Ovary (tissue), 9 donors: ENCODE data around the gene EFNA3. TPM values are rescaled to one million over a fixed set of nuclear protein-coding genes. Genes with fewer than 3 reads are reported as not detected.

Experiments
- DNase-seq, 5 donors: peaks; one replicate each; pipeline ENCODE4 v3.0.0-alpha.2; 2019 to 2020
- H3K27ac ChIP-seq, 2 donors: fragments of 200-600 bp; one replicate each; pipeline versions ENCODE4 v1.5.1 to v1.8.0; 2019 to 2022
- H3K27me3 ChIP-seq: fragments of 200-600 bp; one replicate; pipeline ENCODE4 v1.8.0; 2022
- H3K36me3 ChIP-seq: fragments of 200-600 bp; sonication (generic); one replicate; pipeline ENCODE4 v1.5.1; 2019
- H3K4me1 ChIP-seq: one replicate; pipeline ENCODE4 v1.8.1; 2013; ENCODE audit warnings: mild to moderate bottlenecking, moderate library complexity; ENCODE audit not compliant: insufficient read depth
- H3K4me3 ChIP-seq: fragments of 200-600 bp; sonication (generic); one replicate; pipeline ENCODE4 v1.5.1; 2017
- H3K9me3 ChIP-seq, 2 donors: fragments of 200-600 bp in 1 of 2; sonication (generic) in 1 of 2; one replicate each; pipeline versions ENCODE4 v1.5.1 to v1.8.1; 2013 to 2019; ENCODE audit warnings: mild to moderate bottlenecking in 1 of 2, moderate library complexity in 1 of 2
- EP300 ChIP-seq: sonication (generic); formaldehyde crosslinking; IDR thresholded peaks from one replicate; pipeline ENCODE4 v1.6.1; 2017; ENCODE audit warnings: antibody characterized with exemption
- POLR2A ChIP-seq: fragments of 450-650 bp; IDR thresholded peaks from one replicate; pipeline ENCODE4 v1.6.1; 2017; ENCODE audit warnings: antibody characterized with exemption, mild to moderate bottlenecking, moderate library complexity
- WGBS, 3 donors: extraction: QIAGEN DNeasy Blood & Tissue Kit in 1 of 3; methylation state at CpG; one replicate each; pipeline versions ENCODE4 v1.1.5 to v1.1.7; 2013 to 2017; 5-methylcytosine and 5-hydroxymethylcytosine counted together
- intact Hi-C, 4 donors: fragments of 100-400 bp; cut with DNase I; formaldehyde crosslinking; loops; one replicate each; pipeline versions ENCODE4 v1.11.0 to v1.15.1; 2022 to 2023
- polyA plus RNA-seq, 2 donors: library from polyadenylated mRNA; stranded (reverse); fragments of 200-250 nt in 1 of 2; fragments of 350-450 nt in 1 of 2; fragmentation: Illumina TruSeq in 1 of 2; extraction: RNeasy Lipid Tissue Mini Kit (QIAGEN cat#74804) in 1 of 2; gene quantifications; one replicate each; pipeline ENCODE4 v1.2.3, GENCODE V29; 2013 to 2014
- total RNA-seq, 7 donors: library from RNA; depleted of rRNA in 2 of 7; stranded (reverse); fragments of >200 nt in 2 of 7; fragmentation: NEBNext Ultra II Directional in 3 of 7; extraction: Animal tissue kit (Norgen Biotek cat#: 25700) in 3 of 7; gene quantifications; one replicate each; pipeline versions ENCODE4 v1.1.0 to v1.2.4, GENCODE V29; 2016 to 2023
- TF ChIP-seq, protein P1 (sequence below), 3 donors: fragments of 450-650 bp in 2 of 3; fragments of 200-600 bp in 1 of 3; IDR thresholded peaks; one replicate each; pipeline versions ENCODE4 v1.5.1 to v1.8.0; 2016 to 2022; ENCODE audit warnings: antibody characterized with exemption in 3 of 3, mild to moderate bottlenecking in 1 of 3
- donor health status: DM: no; HTN: no; CAD: no; lungs with moderate emphysema.
- donor health status: DM: no; HTN: no; CAD: no.
- donor health status: Bipolar disorder and iron deficiency.
- donor health status: DM: yes; HTN: yes; CAD: no.
- donor health status: DM: no; HTN: no; CAD: no.
- donor health status: DM: yes; HTN: yes; CAD: no.

Gene EFNA3
- total and polyA plus RNA-seq, 9 donors: 1.3 to 3.7 (median 2.1) TPM

DNA sequence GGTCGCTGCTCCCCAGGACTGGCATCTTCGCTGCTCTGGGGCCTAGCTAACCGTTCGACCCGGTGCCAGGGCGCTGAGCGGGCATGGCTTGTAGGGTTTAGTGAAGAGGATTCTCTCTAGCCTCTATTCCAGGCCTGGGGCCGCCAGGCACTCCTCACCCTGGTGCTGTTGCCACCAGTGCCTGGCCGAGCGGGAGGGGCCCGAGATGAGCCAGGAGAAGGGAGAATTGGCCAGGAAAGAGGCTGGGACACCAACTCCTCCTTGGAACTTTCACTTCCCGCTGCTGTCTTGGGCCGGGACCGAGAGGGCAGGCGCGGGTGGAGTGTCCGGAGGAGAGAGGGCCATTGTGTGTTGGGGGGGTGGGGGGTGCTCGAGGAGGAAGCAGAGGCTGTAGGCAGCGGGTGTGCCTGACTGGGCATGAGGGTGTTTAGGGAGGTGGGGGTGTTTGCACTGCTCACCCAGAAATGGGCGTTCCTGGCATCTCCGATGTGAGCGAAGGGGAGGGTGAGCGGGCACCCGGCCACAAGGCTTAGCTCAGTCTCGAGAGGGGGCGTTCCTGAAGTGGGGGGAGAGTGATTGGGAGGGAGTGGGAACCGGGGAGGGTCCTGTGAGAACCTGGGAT lies 26.7 kb upstream of the EFNA3 start:
- WGBS, 3 donors: 1% methylated on average over 23 to 27 of the region's 27 CpGs
- Histone ChIP-seq H3K27me3 (no peaks in the 10 kb centered on the region), H3K4me3 (peak overlapping the region; percentile 82), H3K9me3 (no peaks in the 10 kb centered on the region), H3K4me1 (peaks cover 6% of the 10 kb centered on the region), H3K27ac (peak overlapping the region in 1 of 2 donors; percentile 81), H3K36me3 (no peaks in the 10 kb centered on the region)
- intact Hi-C loops: loop anchor here in 3 of 4 donors (5.0 to 10.0 kb wide), 4 partner anchors 35 to 487 kb away; partner anchors contain the start of genes CHRNB2 (in 1 of the 3), CKS1B (in 1 of the 3) and SHC1 (in 1 of the 3)
- peak; percentile 51 to 68 (median 65) for DNase-seq
- TF ChIP-seq, protein P1, sequence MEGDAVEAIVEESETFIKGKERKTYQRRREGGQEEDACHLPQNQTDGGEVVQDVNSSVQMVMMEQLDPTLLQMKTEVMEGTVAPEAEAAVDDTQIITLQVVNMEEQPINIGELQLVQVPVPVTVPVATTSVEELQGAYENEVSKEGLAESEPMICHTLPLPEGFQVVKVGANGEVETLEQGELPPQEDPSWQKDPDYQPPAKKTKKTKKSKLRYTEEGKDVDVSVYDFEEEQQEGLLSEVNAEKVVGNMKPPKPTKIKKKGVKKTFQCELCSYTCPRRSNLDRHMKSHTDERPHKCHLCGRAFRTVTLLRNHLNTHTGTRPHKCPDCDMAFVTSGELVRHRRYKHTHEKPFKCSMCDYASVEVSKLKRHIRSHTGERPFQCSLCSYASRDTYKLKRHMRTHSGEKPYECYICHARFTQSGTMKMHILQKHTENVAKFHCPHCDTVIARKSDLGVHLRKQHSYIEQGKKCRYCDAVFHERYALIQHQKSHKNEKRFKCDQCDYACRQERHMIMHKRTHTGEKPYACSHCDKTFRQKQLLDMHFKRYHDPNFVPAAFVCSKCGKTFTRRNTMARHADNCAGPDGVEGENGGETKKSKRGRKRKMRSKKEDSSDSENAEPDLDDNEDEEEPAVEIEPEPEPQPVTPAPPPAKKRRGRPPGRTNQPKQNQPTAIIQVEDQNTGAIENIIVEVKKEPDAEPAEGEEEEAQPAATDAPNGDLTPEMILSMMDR (IDR thresholded peaks at IDR 0.05): no peak
- TF ChIP-seq EP300 (no peak), POLR2A (no peak)

DNA sequence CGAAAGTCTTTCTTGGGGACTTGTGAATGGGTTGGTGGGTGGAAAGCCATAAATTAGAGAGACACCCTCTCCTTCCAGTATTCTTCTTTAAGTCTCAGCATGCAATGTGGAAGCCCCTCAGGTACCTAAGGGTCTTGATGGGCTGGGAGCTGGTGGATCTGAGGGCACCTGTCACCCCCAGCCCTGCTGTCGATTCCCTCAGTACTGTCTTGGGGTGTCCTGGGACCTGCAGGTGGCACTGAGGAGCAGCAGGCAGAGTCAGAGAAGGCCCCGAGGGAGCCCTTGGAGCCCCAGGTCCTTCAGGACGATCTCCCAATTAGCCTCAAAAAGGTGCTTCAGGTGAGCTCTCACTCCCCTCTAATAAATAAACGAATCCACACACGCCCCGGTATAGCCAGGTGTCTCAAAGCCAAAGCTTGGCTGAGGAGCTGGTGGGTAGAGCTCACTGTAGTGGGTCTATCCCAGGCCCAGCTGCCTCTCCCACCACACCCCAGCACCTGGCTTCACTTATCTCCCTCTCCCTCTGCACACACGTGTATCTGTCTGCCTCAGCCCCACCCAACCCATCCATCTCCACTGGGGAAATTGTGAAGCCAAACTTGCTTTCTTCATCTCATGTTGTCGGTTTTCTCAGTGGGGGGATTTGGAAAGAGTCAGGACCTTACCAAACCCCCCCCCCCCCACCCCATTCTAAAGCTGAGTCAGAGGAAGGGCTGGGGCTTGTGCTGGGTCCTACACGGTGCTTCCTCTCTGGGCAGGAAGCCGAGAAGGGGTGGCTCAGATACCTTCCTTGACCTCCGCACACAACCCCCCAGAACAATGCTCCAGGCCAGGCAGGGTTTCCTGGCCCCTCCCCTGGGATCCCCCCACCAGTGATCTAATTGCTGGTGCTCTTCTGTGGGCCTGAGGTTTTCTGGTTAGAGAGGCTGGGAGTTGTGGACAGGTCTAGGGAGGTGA lies 25.9 kb upstream of the EFNA3 start:
- H3K27me3 ChIP-seq: no peaks in the 10 kb centered on the region

DNA sequence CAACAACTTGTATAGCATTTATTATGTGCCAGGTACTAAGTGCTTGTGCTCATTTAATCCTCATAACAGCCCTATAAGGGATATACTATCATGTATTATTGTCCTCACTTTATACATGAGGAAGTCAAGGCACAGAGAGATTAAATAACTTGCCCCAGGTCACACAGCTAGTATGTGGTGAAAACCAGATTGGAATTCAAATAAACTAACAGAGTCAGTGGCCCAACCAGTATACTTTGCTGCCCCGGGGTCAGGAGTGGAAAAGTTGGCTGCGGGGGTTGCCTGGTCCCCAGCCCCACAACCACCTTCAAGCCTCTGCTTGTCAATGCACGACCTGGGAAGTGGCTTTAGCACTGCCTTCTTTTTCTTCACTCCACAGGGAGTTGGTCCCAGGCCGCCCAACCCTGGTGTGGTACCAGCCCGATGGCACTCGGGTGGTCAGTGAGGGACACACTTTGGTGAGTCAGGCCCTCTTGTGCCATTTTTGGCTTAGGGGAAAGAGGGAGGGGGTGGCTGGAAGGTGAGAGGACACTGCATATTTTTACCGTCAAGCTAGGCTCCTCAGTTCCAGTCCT lies 25.0 kb upstream of the EFNA3 start:
- H3K4me3 ChIP-seq: no peak overlapping the region
- H3K27ac ChIP-seq: no peak overlapping the region
- no peak for TF ChIP-seq EP300
- TF ChIP-seq, protein P1 (IDR thresholded peaks at IDR 0.05): no peak
- TF ChIP-seq POLR2A: no peak
- H3K36me3 ChIP-seq: no peaks in the 10 kb centered on the region
- no peak for DNase-seq
- no peaks in the 10 kb centered on the region for H3K9me3 ChIP-seq
- intact Hi-C loops: loop anchor here in 3 of 4 donors (5.0 to 10.0 kb wide), 4 partner anchors 36 to 489 kb away; partner anchors contain the start of genes CHRNB2 (in 1 of the 3), CKS1B (in 1 of the 3) and SHC1 (in 1 of the 3)
- H3K27me3 ChIP-seq: no peaks in the 10 kb centered on the region
- 88 to 93% (median 93%) methylated on average over 7 of the region's 7 CpGs for WGBS, 3 donors
- peaks cover 6% of the 10 kb centered on the region for H3K4me1 ChIP-seq

More for the DNA sequence above, 25.9 kb upstream of the EFNA3 start:
- no peak for TF ChIP-seq EP300
- TF ChIP-seq, protein P1 (IDR thresholded peaks at IDR 0.05): no peak
- TF ChIP-seq POLR2A: no peak
- peak overlapping the region; percentile 82 for H3K4me3 ChIP-seq
- intact Hi-C loops: loop anchor here in 3 of 4 donors (5.0 to 10.0 kb wide), 4 partner anchors 35 to 488 kb away; partner anchors contain the start of genes CHRNB2 (in 1 of the 3), CKS1B (in 1 of the 3) and SHC1 (in 1 of the 3)
- 58 to 66% (median 64%) methylated on average over 12 of the region's 12 CpGs for WGBS, 3 donors
- H3K4me1 ChIP-seq: peaks cover 6% of the 10 kb centered on the region
- H3K27ac ChIP-seq: peak overlapping the region in 1 of 2 donors; percentile 81
- H3K36me3 ChIP-seq: no peaks in the 10 kb centered on the region
- no peaks in the 10 kb centered on the region for H3K9me3 ChIP-seq
- no peak for DNase-seq

DNA sequence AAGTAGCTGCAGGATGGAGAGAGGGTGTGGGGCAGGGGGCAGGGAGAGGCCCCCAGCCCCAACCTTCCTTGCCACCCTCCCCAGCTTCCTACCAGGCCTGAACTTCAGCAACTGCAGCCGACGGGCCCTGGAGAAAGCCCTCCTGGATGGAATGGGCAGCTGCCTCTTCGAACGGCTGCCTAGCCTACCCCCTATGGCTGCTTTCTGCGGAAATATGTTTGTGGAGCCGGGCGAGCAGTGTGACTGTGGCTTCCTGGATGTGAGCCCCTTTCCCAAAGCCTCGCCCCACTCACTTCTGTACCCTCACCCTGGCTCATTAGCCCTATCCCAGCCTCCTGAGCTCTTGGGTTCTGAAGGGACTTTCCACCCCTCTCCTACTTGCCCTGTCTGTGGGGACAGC lies 21.5 kb upstream of the EFNA3 start:
- no peaks in the 10 kb centered on the region for H3K27me3 ChIP-seq
- H3K36me3 ChIP-seq: no peaks in the 10 kb centered on the region
- peaks cover 7% of the 10 kb centered on the region for H3K4me1 ChIP-seq
- DNase-seq: no peak
- TF ChIP-seq, protein P1 (IDR thresholded peaks at IDR 0.05): no peak
- no peak for TF ChIP-seq POLR2A
- no peak for TF ChIP-seq EP300
- intact Hi-C loops: loop anchor here in 1 of 4 donors (10.0 kb wide), 1 partner anchor 492 kb away; the partner anchor contains the start of gene CHRNB2
- no peaks in the 10 kb centered on the region for H3K9me3 ChIP-seq
- H3K27ac ChIP-seq: no peak overlapping the region
- WGBS, 3 donors: 92 to 95% (median 94%) methylated on average over 8 of the region's 8 CpGs
- no peak overlapping the region for H3K4me3 ChIP-seq
